ENCODE results near the gene NPM1.

GRCh38 chr5:171444582-171444981, 56.9 kb downstream of the NPM1 start:
- TF ChIP-seq CTCF (IDR thresholded peaks at IDR 0.05; ENCODE audit: low read depth, low read length, missing input control) = no peak
- no peak for TF ChIP-seq EGR1 (IDR thresholded peaks at IDR 0.05; ENCODE audit: low read depth in 2 of 2)
- TF ChIP-seq MAX (IDR thresholded peaks at IDR 0.05) = no peak
- no peak for TF ChIP-seq TAF1 (conservative IDR thresholded peaks at IDR 0.05)
- no peak for TF ChIP-seq RAD21 (IDR thresholded peaks at IDR 0.05)
- no peak for TF ChIP-seq ZBTB33 (IDR thresholded peaks at IDR 0.05)
- no peak for TF ChIP-seq YY1 (IDR thresholded peaks at IDR 0.05)
- TF ChIP-seq SP1 (IDR thresholded peaks at IDR 0.05) = no peak
- no peak for TF ChIP-seq REST (IDR thresholded peaks at IDR 0.05)
- no peak for TF ChIP-seq RXRA (IDR thresholded peaks at IDR 0.05)
- no peak for TF ChIP-seq NR2F2 (IDR thresholded peaks at IDR 0.05)

All from liver (tissue), 3 donors.